ENCODE measurements around the gene DAND5.

DNA sequence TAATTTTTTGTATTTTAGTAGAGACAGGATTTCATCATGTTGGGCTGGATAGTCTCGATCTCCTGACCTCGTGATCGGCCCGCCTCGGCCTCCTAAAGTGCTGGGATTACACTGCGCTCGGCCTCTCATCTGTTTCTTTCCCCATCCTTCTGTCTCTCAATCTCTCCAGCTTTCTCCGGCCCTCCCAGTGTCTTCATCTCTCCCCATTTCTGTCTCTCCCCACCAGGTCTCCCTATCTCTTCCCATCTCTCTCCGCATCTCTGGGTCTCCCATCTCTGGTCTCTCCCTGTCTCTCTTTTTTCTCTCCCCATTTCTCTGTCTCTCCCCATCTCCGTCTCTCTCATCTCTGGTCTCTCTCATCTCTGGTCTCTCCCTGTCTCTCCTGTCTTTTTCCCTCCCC lies 13.7 kb downstream of the DAND5 start:
- TF ChIP-seq, protein P1, sequence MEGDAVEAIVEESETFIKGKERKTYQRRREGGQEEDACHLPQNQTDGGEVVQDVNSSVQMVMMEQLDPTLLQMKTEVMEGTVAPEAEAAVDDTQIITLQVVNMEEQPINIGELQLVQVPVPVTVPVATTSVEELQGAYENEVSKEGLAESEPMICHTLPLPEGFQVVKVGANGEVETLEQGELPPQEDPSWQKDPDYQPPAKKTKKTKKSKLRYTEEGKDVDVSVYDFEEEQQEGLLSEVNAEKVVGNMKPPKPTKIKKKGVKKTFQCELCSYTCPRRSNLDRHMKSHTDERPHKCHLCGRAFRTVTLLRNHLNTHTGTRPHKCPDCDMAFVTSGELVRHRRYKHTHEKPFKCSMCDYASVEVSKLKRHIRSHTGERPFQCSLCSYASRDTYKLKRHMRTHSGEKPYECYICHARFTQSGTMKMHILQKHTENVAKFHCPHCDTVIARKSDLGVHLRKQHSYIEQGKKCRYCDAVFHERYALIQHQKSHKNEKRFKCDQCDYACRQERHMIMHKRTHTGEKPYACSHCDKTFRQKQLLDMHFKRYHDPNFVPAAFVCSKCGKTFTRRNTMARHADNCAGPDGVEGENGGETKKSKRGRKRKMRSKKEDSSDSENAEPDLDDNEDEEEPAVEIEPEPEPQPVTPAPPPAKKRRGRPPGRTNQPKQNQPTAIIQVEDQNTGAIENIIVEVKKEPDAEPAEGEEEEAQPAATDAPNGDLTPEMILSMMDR (conservative IDR thresholded peaks at IDR 0.05; ENCODE audit: low read length): no peak
- TF ChIP-seq EZH2phosphoT487 (IDR thresholded peaks at IDR 0.05; ENCODE audit: borderline replicate concordance): no peak
